ES-I3 (cell line): ENCODE data around the gene SRRM4.

Experiments
- H3K36me3 ChIP-seq: 2 replicates; pipeline ENCODE4 v1.6.1; 2013; ENCODE audit warnings: mild to moderate bottlenecking, low read length, control low read depth, moderate library complexity; ENCODE audit not compliant: insufficient read depth
- H3K4me1 ChIP-seq: 2 replicates; pipeline ENCODE4 v1.6.1; 2013; ENCODE audit warnings: mild to moderate bottlenecking, control low read depth, low read length; ENCODE audit not compliant: insufficient read depth
- H3K9ac ChIP-seq: 2 replicates; pipeline ENCODE4 v1.6.1; 2013; ENCODE audit warnings: low read depth, mild to moderate bottlenecking, low read length, moderate library complexity
- H3K9me3 ChIP-seq: 2 replicates; pipeline ENCODE4 v1.6.1; 2013; ENCODE audit warnings: mild to moderate bottlenecking, low read length, moderate library complexity; ENCODE audit not compliant: control insufficient read depth, insufficient read depth

SRRM4 gene

DNA sequence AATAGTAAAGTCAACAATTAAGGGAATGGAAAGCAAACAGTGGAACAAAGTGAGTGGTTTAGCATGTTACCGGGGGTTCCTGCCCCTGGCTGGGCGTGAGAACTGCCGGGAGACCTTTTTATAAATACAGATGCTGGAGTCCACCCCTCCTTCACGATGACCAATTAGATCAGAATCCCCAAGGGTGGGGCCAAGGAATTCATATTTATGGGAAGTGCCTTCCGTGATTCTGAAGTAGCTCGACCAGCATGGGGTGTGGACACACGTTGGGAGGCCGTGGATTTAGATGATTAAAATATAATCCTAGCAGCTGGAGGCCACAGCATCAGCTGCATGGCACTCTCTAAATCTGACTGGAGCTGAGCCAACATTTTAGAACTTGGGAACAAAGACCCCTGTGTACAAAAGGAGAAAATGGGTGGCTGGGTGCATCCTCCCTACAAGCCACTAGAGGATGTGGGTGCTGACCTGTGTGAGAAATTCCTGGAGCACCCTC, 87.9 kb downstream of the SRRM4 start:
- H3K4me1 ChIP-seq, result peaks cover 7% of the 10 kb centered on the region
- no peaks in the 10 kb centered on the region for H3K36me3 ChIP-seq
- H3K9ac ChIP-seq, result no peak overlapping the region
- no peaks in the 10 kb centered on the region for H3K9me3 ChIP-seq

GRCh38 chr12:119071176-119071575, 89.8 kb downstream of the SRRM4 start:
- H3K4me1 ChIP-seq, result peaks cover 7% of the 10 kb centered on the region
- H3K36me3 ChIP-seq, result no peaks in the 10 kb centered on the region
- no peaks in the 10 kb centered on the region for H3K9me3 ChIP-seq
- no peak overlapping the region for H3K9ac ChIP-seq

GRCh38 chr12:119071638-119072231, 90.4 kb downstream of the SRRM4 start:
- no peak overlapping the region for H3K9ac ChIP-seq
- no peaks in the 10 kb centered on the region for H3K36me3 ChIP-seq
- peaks cover 7% of the 10 kb centered on the region for H3K4me1 ChIP-seq
- no peaks in the 10 kb centered on the region for H3K9me3 ChIP-seq

- no peak overlapping the region for H3K9ac ChIP-seq
- no peaks in the 10 kb centered on the region for H3K36me3 ChIP-seq
- peaks cover 7% of the 10 kb centered on the region for H3K4me1 ChIP-seq
- no peaks in the 10 kb centered on the region for H3K9me3 ChIP-seq
These were observed 91.1 kb downstream of the SRRM4 start for GRCh38 chr12:119072440-119072839.

DNA sequence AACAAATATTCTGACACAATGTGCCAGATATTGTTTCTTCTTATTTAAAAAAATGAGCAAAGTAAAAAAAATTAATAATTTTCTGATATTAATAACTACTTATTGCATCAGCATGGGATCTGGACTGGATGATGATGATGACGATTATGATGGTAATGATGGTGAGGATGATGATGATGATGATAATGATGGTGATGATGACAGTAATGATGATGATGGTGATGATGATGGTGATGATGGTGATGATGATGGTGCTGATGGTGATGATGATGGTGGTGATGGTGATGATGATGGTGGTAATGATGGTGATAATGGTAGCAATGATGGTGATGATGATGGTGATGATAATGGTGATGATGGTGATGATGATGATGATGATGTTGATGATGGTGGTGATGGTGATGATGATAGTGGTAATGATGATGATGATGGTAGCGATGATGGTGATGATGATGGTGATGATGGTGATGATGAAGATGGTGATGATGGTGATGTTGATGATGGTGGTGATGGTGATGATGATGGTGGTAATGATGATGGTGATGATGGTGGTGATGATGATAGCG, 94.0 kb downstream of the SRRM4 start:
- no peak overlapping the region for H3K9ac ChIP-seq
- 0 out of 2 replicates have a peak, but pooled peaks cover under 1% of the 10 kb centered on the region for H3K4me1 ChIP-seq
- no peaks in the 10 kb centered on the region for H3K36me3 ChIP-seq
- H3K9me3 ChIP-seq, result no peaks in the 10 kb centered on the region

DNA sequence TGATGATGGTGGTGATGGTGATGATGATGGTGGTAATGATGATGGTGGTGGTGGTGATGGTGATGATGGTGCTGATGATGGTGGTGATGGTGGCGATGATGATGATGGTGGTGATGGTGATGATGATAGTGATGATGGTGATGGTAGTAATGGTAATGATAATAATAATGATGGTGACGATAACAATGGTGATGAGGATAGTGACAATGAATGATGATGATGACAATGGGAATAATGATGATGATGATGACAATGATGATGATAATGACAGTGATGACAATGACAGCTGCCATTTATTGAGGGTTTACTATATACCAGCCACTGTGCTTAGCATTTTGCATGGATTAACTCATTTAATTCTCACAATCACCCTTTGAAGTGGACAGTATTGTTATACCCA, 94.6 kb downstream of the SRRM4 start:
- Histone ChIP-seq H3K9me3 (no peaks in the 10 kb centered on the region), H3K4me1 (peaks cover 7% of the 10 kb centered on the region; the same call in 1 of the 2 replicates), H3K36me3 (no peaks in the 10 kb centered on the region), H3K9ac (no peak overlapping the region)

DNA sequence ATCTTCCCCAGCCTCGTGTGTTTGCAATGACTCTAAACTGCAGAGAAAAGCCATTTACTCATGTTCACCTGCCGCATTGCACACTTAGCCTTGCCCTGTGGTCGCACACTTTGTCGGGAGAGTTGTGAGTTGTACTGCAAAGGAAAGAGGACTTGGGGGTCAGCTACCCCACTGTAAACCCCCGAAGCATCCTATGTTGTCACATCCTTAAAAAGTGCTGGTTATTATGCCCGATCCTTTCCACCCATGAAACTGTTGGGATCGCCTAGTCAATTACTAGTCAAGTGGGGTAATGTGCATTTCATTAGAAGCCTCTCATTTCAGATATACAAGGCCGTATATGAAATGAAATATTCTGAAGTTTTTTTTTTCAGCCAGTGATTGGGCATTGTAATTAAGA, 98.2 kb downstream of the SRRM4 start:
- H3K4me1 ChIP-seq, result peaks cover 15% of the 10 kb centered on the region
- no peaks in the 10 kb centered on the region for H3K36me3 ChIP-seq
- H3K9me3 ChIP-seq, result no peaks in the 10 kb centered on the region
- H3K9ac ChIP-seq, result no peak overlapping the region

DNA sequence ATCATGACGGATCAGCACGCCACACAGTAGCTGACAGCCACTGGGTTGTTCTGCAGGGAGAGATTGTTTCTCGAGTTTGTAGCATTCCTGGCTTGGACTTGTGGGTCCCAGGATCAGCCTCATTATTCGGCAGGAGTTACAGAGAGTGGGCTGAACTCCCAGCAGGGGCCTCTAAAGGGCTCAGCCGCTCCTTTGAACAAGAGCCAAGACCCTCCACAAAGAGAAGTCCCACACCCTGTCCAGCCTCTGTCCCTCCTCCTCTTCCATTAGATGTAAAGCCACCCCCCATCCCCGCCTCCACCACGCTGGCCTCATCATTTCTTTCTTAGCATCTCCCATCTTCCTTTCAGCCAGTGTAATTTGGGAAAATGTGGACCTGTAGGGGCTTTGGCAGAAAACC, 100.7 kb downstream of the SRRM4 start:
- Histone ChIP-seq H3K4me1 (peaks cover 15% of the 10 kb centered on the region), H3K36me3 (no peaks in the 10 kb centered on the region), H3K9ac (no peak overlapping the region), H3K9me3 (no peaks in the 10 kb centered on the region)

- H3K9ac ChIP-seq, result no peak overlapping the region
- no peaks in the 10 kb centered on the region for H3K36me3 ChIP-seq
- H3K4me1 ChIP-seq, result peaks cover 15% of the 10 kb centered on the region
- no peaks in the 10 kb centered on the region for H3K9me3 ChIP-seq
These were observed 101.2 kb downstream of the SRRM4 start for GRCh38 chr12:119082496-119082895.

DNA sequence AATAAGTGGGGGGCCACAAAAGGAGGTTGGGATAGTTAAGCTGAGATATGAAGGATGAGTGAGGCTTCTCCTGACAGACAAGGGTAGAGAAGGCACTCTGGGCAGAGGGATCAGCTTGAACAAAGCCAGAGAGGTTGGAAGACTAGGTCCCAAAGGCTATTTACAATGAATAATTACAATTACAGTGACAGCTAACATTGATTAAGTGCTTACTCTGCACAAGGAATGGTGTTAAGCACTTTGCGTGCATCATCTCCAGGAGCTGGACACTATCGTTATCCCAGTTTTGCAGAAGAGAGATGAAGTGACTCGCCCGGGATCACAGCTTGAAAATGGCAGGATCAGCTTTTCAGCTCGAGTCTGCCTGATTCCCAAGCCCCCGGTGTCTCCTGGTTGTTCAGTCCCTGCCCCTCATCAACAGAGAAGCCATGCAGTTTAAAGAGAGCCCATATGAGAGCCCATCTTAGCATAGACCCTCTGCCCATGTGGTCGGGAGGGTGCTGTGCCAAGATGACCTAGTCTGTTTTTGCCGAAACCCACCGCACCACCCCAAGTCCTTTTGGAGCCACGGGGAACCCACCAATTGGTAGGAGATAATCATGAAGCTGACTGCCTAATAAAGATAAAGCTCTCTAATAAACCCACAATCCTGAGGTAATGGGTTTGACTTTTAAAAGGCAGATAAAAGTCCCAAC, 107.5 kb downstream of the SRRM4 start:
- no peaks in the 10 kb centered on the region for H3K9me3 ChIP-seq
- no peak overlapping the region for H3K9ac ChIP-seq
- no peaks in the 10 kb centered on the region for H3K36me3 ChIP-seq
- peaks cover 21% of the 10 kb centered on the region for H3K4me1 ChIP-seq

- no peak overlapping the region for H3K9ac ChIP-seq
- no peaks in the 10 kb centered on the region for H3K36me3 ChIP-seq
- H3K9me3 ChIP-seq, result no peaks in the 10 kb centered on the region
- peaks cover 21% of the 10 kb centered on the region for H3K4me1 ChIP-seq
These were observed 108.2 kb downstream of the SRRM4 start for GRCh38 chr12:119089380-119090013.

- H3K4me1 ChIP-seq, result peaks cover 21% of the 10 kb centered on the region
- H3K36me3 ChIP-seq, result no peaks in the 10 kb centered on the region
- no peak overlapping the region for H3K9ac ChIP-seq
- H3K9me3 ChIP-seq, result no peaks in the 10 kb centered on the region
These were observed 108.9 kb downstream of the SRRM4 start for GRCh38 chr12:119090276-119090675.

DNA sequence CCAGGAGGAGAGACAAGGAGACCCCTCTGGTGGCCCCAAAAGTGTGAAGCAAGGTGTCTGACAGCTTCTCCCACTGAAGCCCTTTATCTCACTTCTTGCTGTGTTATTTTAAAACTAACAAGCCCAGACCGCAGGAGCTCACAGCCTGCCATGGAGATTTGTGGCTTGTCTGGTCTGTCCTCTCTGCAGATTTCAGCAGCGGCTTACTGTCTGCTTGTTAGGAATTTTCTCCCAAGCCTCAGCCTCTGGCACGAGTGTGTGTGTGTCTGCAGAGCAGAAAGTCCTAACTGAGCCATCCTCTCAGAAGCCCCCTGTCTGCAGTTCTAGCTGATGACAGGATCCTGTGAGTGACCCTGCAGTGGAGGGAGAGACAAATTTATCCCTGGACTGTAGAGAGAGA, 109.5 kb downstream of the SRRM4 start:
- H3K9ac ChIP-seq, result no peak overlapping the region
- peaks cover 21% of the 10 kb centered on the region for H3K4me1 ChIP-seq
- no peaks in the 10 kb centered on the region for H3K9me3 ChIP-seq
- no peaks in the 10 kb centered on the region for H3K36me3 ChIP-seq

DNA sequence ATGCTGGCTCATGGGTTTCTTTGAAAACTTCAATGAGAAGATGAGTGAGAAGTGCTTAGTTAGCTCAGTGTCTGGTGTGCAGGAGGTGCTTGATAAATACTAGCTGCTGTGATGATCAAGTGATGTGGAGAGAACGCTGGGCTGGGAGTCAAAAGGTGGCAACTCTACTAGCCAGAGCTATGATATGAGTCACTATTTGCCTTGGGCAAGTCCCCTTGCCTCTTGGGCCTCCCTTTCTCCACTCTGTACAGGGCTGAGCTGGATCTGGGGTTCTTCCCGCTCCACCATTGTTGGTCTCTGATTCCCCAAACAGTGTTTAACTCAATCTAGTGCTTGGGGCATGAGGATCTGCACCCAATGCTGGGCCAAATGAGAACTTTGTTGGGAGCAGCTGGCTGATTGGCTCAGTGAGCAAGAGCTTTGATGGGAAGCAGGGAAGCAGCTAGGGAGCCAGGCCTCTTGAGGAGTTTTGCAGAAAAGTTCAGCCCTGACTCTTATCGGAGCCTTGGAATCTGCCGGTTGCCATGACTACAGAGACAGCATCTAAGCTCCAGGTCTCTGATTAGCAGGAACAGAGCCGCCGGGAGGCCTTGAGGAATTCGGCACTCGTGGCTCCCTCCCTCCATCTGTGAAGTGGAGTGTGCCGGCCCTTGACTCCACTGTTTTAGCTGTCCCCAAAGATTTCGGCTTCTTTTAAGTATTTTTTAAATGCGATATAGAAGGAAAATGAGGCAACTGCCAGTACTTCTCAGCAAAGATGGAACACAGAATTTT, 115.3 kb downstream of the SRRM4 start:
- no peaks in the 10 kb centered on the region for H3K36me3 ChIP-seq
- H3K9me3 ChIP-seq, result no peaks in the 10 kb centered on the region; the same call in 1 of the 2 replicates

More for the DNA sequence above, 115.3 kb downstream of the SRRM4 start:
- Histone ChIP-seq H3K4me1 (no peaks in the 10 kb centered on the region), H3K9ac (no peak overlapping the region)
